ENCODE data around the gene IDH3G. TPM values are rescaled to one million over a fixed set of nuclear protein-coding genes. Genes with fewer than 3 reads are reported as not detected.

The IDH3G gene
- total RNA-seq, 1 experiment from 2014 or later = 89.4 TPM

GRCh38 chrX:153804100-153804595, 10.0 kb upstream of the IDH3G start:
- Histone ChIP-seq H3K4me1 (ENCODE audit: control insufficient read depth, insufficient read depth, low read length) (no peaks in the 10 kb centered on the region), H3K36me3 (ENCODE audit: control insufficient read depth, insufficient read depth, low read length) (no peaks in the 10 kb centered on the region), H3K27ac (ENCODE audit: low read length) (no peak overlapping the region), H3K27me3 (ENCODE audit: control insufficient read depth, insufficient read depth, low read length) (no peaks in the 10 kb centered on the region), H3K4me3 (ENCODE audit: low read depth in 2 of 2, low read length in 2 of 2) (no peak overlapping the region), H3K9me3 (ENCODE audit: control insufficient read depth, insufficient read depth, low read depth, low read length) (no peaks in the 10 kb centered on the region)
- ATAC-seq (no peak), DNase-seq (ENCODE audit: low read depth, low spot score) (no peak)
- BruUV-seq (replicated peaks) = no TSS peak
- in situ Hi-C loops (cut with HindIII; ENCODE audit: low pct_unique_long_range_greater_than_20kb, low sequenced_read_pairs) = no loop called here
- intact Hi-C loops (cut with micrococcal nuclease; ENCODE audit: unreplicated experiment) = loop anchor here (10.0 kb wide), 1 partner anchor 81 kb away; the partner anchor contains the start of gene L1CAM
- ChIA-PET POLR2A (interaction anchor here (0.6 kb wide), 1 partner anchor 14 kb away, joined by 3 read pairs; no protein-coding TSS in a partner anchor), CTCF (interaction anchor here (0.6 kb wide), 2 partner anchors 22 kb away, joined by 3 read pairs; no protein-coding TSS in a partner anchor)
- no peak for TF ChIP-seq SIN3A (IDR thresholded peaks at IDR 0.05; ENCODE audit: borderline replicate concordance, insufficient read depth, low read depth, low read length)
- TF ChIP-seq, protein P1, sequence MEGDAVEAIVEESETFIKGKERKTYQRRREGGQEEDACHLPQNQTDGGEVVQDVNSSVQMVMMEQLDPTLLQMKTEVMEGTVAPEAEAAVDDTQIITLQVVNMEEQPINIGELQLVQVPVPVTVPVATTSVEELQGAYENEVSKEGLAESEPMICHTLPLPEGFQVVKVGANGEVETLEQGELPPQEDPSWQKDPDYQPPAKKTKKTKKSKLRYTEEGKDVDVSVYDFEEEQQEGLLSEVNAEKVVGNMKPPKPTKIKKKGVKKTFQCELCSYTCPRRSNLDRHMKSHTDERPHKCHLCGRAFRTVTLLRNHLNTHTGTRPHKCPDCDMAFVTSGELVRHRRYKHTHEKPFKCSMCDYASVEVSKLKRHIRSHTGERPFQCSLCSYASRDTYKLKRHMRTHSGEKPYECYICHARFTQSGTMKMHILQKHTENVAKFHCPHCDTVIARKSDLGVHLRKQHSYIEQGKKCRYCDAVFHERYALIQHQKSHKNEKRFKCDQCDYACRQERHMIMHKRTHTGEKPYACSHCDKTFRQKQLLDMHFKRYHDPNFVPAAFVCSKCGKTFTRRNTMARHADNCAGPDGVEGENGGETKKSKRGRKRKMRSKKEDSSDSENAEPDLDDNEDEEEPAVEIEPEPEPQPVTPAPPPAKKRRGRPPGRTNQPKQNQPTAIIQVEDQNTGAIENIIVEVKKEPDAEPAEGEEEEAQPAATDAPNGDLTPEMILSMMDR (IDR thresholded peaks at IDR 0.05) = no peak
- TF ChIP-seq POLR2AphosphoS5 (IDR thresholded peaks at IDR 0.05; ENCODE audit: low read depth, low read length) = no peak
- no peak for TF ChIP-seq REST (IDR thresholded peaks at IDR 0.05; ENCODE audit: insufficient read depth in 1 of 2, low read depth in 2 of 2, low read length in 1 of 2)
- no peak for TF ChIP-seq TCF7L2 (IDR thresholded peaks at IDR 0.05; ENCODE audit: low read depth, low read length)

DNA sequence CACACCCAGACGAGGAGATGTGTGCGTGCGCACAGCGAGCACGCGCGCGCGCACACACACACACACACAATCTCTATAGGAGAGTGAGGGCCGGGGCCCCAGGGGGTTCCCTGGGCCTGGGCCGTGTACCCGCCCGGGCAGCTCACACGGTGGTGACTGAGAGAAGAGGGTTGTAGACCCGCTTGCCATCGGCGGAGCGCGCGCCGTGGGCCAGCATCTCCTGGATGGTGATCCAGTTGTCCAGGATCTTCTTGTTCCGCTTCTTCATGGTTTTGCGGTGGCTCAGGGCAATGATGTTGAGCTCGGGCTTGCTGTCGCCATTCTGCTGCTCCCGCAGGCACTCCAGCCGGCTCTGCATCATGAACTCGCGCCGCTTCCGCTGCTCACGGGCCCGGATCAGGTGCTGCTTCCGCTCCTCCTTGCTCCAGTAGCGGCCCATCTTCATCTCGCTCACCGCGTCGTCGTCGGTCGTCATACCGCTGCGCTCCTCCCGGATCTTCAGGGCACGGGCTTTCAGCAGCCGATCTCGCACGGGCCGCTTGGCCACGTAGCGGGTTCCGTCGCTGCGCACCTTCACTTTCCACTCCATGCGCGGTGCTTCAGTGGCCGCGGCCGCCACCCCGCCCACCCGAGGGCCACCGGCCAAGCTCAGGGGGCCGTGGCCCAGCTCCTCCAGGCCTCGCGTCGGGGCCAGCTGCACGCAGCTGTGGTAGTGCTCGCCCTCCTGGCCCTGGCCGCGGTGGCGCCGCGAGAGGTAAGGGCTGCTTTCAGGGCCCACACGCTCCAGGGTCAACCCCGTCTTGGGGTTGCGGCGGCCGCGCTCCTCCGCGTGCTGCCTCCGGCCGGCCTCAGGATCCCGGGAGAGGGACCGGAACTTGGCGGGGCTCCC, 9.3 kb upstream of the IDH3G start:
- H3K4me1 ChIP-seq (ENCODE audit: control insufficient read depth, insufficient read depth, low read length) = no peaks in the 10 kb centered on the region
- POLR2A ChIA-PET = interaction anchor here (0.6 kb wide), 1 partner anchor 15 kb away, joined by 3 read pairs; no protein-coding TSS in a partner anchor
- no peak overlapping the region for H3K27ac ChIP-seq (ENCODE audit: low read length)
- H3K27me3 ChIP-seq (ENCODE audit: control insufficient read depth, insufficient read depth, low read length) = no peaks in the 10 kb centered on the region
- DNase-seq (ENCODE audit: low read depth, low spot score) (no peak), ATAC-seq (no peak)
- intact Hi-C loops (cut with micrococcal nuclease; ENCODE audit: unreplicated experiment) = loop anchor here (10.0 kb wide), 1 partner anchor 81 kb away; the partner anchor contains the start of gene L1CAM
- CTCF ChIA-PET = interaction anchor here (0.8 kb wide), 1 partner anchor 16 kb away, joined by 3 read pairs; no protein-coding TSS in a partner anchor
- in situ Hi-C loops (cut with HindIII; ENCODE audit: low pct_unique_long_range_greater_than_20kb, low sequenced_read_pairs) = no loop called here
- no peaks in the 10 kb centered on the region for H3K9me3 ChIP-seq (ENCODE audit: control insufficient read depth, insufficient read depth, low read depth, low read length)
- TF ChIP-seq SIN3A (IDR thresholded peaks at IDR 0.05; ENCODE audit: borderline replicate concordance, insufficient read depth, low read depth, low read length) (no peak), TCF7L2 (IDR thresholded peaks at IDR 0.05; ENCODE audit: low read depth, low read length) (no peak)
- BruUV-seq (replicated peaks) = no TSS peak
- H3K4me3 ChIP-seq (ENCODE audit: low read depth in 2 of 2, low read length in 2 of 2) = no peak overlapping the region
- H3K36me3 ChIP-seq (ENCODE audit: control insufficient read depth, insufficient read depth, low read length) = no peaks in the 10 kb centered on the region
